Muscle of leg (tissue), 11 donors: ENCODE data around the gene DOHH. TPM values are rescaled to one million over a fixed set of nuclear protein-coding genes. Genes with fewer than 3 reads are reported as not detected.

Source experiments
- DNase-seq: peaks from one replicate; pipeline ENCODE4 v3.0.0; 2013
- H3K27ac ChIP-seq: one replicate; pipeline ENCODE4 v1.5.1; 2013; ENCODE audit warnings: mild to moderate bottlenecking, low read length, control low read depth
- H3K27me3 ChIP-seq: one replicate; pipeline ENCODE4 v1.6.1; 2013; ENCODE audit warnings: low read length; ENCODE audit not compliant: control insufficient read depth, insufficient read depth
- H3K36me3 ChIP-seq: one replicate; pipeline ENCODE4 v1.6.1; 2013; ENCODE audit warnings: low read length; ENCODE audit not compliant: control insufficient read depth, insufficient read depth
- H3K4me1 ChIP-seq: one replicate; pipeline ENCODE4 v1.6.1; 2013; ENCODE audit warnings: low read length; ENCODE audit not compliant: control insufficient read depth, insufficient read depth
- H3K4me3 ChIP-seq: one replicate; pipeline ENCODE4 v1.5.1; 2013; ENCODE audit warnings: low read length, control low read depth
- H3K9me3 ChIP-seq: replicated peaks from 2 replicates; pipeline ENCODE4 v1.6.1; 2013; ENCODE audit warnings: low read depth, low read length; ENCODE audit not compliant: control insufficient read depth
- WGBS: methylation state at CpG from one replicate; pipeline ENCODE4 v1.1.5; 2013; ENCODE audit warnings: missing lambda C conversion rate; ENCODE audit not compliant: insufficient coverage; 5-methylcytosine and 5-hydroxymethylcytosine counted together
- polyA plus RNA-seq, 8 donors: library from polyadenylated mRNA; unstranded; fragments of 120-200 nt; gene quantifications; one replicate each; pipeline versions ENCODE4 v1.2.1 to v1.2.3, GENCODE V29; 2013; ENCODE audit warnings: inconsistent platforms in 1 of 8, low replicate concordance in 1 of 8; ENCODE audit not compliant: insufficient read length in 8 of 8, insufficient read depth in 1 of 8
- total RNA-seq: library from RNA; stranded (reverse); fragments of 120-200 nt; gene quantifications from one replicate; pipeline ENCODE4 v1.2.4, GENCODE V29; 2013

The DOHH gene
- total and polyA plus RNA-seq, 9 donors = 6.4 to 10.6 (median 9.5) TPM

DNA sequence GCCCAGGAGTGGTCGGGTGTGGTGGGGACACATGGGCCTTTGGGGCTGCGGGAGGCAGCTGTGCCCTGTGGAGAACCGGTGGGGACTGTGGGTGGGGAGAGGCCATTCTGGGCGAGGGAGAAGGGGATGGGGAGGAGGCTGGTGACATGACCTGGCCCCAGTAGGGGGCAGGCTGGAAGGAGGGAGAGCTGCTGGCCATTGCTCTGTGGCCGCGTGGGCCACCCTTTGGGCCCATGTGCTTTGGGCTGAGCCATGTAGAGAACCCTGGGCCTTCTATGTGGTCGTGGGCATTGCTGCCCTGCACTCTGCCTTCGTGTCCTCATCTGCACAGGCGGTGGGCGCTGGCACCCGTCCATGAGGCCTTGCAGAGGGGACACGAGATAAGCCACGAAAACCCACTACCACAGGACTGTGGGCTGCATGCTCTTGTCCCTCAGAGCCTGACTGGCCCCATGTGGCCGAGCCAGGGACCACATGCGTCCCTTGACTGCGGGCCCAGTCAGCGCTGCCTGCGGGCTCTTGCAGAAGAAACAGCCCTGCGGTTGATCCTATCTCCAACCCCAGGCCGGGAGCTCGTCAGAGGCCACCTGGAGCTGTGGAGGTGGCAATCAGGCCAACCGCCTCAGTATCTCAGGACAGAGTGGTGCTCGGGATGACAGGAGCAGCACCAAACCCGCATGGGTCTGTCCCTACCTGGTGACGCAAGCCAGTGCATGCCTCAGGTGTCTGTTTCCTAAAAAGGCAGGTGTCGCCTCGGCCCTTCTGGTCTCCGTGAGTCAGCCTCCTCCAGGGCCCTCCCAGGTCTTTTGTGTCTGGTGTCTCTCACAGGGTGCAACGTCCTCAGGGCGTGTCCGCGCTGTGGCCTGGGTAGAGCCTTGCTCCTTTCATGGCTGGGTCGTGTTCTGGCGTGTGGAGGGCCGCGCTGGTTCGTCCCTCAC is 20.0 kb upstream of the DOHH start:
- Histone ChIP-seq H3K27ac (no peak overlapping the region), H3K9me3 (no peaks in the 10 kb centered on the region), H3K27me3 (no peaks in the 10 kb centered on the region), H3K4me3 (no peak overlapping the region), H3K36me3 (peaks cover 58% of the 10 kb centered on the region), H3K4me1 (peaks cover 14% of the 10 kb centered on the region)
- DNase-seq = no peak
- WGBS = 91% methylated on average over 32 of the region's 37 CpGs

DNA sequence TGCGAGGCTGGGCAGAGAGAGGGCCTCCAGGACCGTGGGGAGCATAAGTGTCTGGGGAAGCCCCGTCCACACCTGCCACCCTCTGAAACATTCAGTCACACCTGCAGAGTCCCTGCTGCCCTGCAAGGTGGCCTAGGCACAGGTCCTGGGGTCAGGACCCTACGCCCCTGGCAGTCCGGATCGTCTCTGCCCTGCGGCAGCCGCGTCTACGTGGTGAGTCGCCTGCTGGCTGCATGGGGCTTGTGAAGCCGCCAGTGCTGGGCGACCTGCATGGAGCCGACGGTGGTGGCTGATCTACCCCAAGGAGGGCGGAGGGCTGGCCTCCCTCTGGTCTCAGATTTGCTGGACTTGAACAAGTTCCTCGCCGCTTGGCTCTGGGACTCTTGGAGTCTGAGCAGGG is 18.7 kb upstream of the DOHH start:
- H3K27me3 ChIP-seq = no peaks in the 10 kb centered on the region
- H3K36me3 ChIP-seq = peaks cover 48% of the 10 kb centered on the region
- no peak overlapping the region for H3K27ac ChIP-seq
- DNase-seq = no peak
- no peak overlapping the region for H3K4me3 ChIP-seq
- H3K9me3 ChIP-seq = no peaks in the 10 kb centered on the region
- peaks cover 14% of the 10 kb centered on the region for H3K4me1 ChIP-seq
- 89% methylated on average over 18 of the region's 18 CpGs for WGBS

DNA sequence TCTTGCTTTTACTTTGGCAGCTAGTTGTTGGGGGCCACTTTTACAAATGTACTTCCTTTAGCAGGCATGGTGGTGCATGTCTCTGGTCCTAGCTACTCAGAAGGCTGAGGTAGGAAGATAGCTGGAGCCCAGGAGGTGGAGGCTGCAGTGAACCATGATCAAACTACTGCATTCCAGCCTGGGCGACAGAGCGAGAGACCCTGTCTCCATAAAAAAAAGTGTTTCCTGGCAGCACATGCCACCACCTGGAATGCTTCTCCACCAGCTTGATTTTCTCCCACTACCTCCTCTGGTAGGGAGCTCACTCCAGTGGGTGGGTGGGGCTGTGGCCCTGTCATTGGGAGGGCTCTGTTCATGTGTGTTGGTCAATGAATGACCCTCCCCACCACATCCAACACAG is 18.2 kb upstream of the DOHH start:
- H3K9me3 ChIP-seq = no peaks in the 10 kb centered on the region
- no peaks in the 10 kb centered on the region for H3K27me3 ChIP-seq
- H3K4me1 ChIP-seq = peaks cover 14% of the 10 kb centered on the region
- peaks cover 49% of the 10 kb centered on the region for H3K36me3 ChIP-seq
- H3K4me3 ChIP-seq = no peak overlapping the region
- WGBS = no CpG with 5 or more reads among the region's 2 CpGs
- no peak overlapping the region for H3K27ac ChIP-seq
- no peak for DNase-seq

GRCh38 chr19:3518255-3518654 is 17.8 kb upstream of the DOHH start:
- Histone ChIP-seq H3K4me1 (peaks cover 14% of the 10 kb centered on the region), H3K4me3 (no peak overlapping the region), H3K9me3 (no peaks in the 10 kb centered on the region), H3K27me3 (no peaks in the 10 kb centered on the region), H3K27ac (no peak overlapping the region), H3K36me3 (peaks cover 48% of the 10 kb centered on the region)
- 80% methylated on average over 9 of the region's 10 CpGs for WGBS
- no peak for DNase-seq

DNA sequence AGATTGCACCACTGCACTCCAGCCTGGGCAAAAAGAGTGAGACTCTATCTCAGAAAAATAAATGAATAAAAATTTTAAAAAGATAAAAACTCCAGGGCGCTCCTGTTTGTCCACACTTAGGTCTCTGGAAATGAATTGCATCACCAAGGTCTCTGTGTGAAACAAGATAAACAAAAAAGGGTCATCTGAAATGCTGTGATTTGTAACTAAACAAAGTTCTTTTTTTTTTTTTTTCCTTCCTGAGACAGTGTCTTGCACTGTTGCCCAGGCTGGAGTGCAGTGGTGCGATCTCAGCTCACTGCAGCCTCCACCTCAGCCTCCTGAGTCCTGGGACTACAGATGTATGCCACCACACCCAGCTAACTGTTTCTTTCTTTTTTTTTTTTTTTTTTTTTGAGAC is 17.2 kb upstream of the DOHH start:
- H3K4me1 ChIP-seq = peaks cover 14% of the 10 kb centered on the region
- no peaks in the 10 kb centered on the region for H3K27me3 ChIP-seq
- H3K9me3 ChIP-seq = no peaks in the 10 kb centered on the region
- WGBS = 43% methylated on average over 1 of the region's 2 CpGs
- H3K4me3 ChIP-seq = no peak overlapping the region
- H3K27ac ChIP-seq = no peak overlapping the region
- no peak for DNase-seq
- peaks cover 49% of the 10 kb centered on the region for H3K36me3 ChIP-seq

DNA sequence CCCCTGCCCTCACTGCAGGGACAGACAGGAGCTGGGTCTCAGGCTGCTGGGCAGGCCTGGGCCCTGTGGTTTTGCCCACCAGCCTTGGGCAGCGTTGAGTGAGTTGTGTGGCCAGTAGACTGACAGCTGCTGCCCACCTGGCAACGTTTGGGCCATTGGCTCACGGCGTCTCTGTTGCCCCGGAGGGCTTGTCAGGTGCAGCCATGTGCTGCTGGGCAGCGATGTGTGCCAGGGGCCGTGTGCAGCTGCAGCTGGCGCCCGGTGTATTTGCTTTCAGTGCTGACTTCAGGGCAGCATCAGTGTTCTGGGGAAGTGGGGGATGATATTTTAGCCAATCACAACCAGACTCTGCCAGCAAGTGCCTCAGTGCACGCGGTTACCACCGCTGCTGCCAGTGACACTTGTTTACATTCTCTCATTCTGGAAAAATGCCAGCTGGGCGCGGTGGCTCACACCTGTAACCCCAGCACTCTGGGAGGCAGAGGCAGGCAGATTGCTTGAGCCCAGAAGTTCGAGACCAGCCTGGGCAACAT is 16.3 kb upstream of the DOHH start:
- no peak overlapping the region for H3K4me3 ChIP-seq
- no peaks in the 10 kb centered on the region for H3K27me3 ChIP-seq
- H3K4me1 ChIP-seq = peaks cover 14% of the 10 kb centered on the region
- no peaks in the 10 kb centered on the region for H3K9me3 ChIP-seq
- peak; percentile 45 for DNase-seq
- H3K27ac ChIP-seq = no peak overlapping the region
- H3K36me3 ChIP-seq = peaks cover 45% of the 10 kb centered on the region
- WGBS = 70% methylated on average over 12 of the region's 15 CpGs

DNA sequence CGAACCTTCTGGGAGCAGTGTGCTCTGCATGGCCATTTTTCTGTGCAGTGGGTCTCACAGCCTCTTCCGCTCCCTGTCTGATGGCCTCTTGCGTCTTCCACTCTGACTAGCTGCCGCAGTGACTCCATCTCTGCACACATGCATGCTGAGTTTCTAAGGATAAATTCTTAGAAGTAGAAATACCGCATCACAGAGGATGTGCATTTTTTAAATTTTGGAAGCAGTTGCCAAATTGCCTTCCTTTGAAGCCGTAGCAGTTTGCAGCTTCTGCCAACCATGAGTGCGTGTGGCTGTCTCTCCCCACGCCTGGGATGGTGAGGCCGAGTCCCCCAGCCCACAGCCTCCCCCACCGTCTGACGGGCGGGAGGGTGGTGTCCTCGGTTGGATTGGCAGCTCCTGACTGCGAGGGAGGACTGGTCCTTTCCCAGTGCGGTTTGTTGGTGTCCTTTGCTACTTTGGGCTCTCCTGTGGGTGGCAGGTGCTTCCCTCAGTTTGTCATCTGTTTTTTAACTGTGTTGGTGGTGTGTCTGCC is 15.5 kb upstream of the DOHH start:
- Histone ChIP-seq H3K36me3 (peaks cover 51% of the 10 kb centered on the region), H3K4me1 (peaks cover 14% of the 10 kb centered on the region), H3K27ac (no peak overlapping the region), H3K27me3 (no peaks in the 10 kb centered on the region), H3K9me3 (no peaks in the 10 kb centered on the region), H3K4me3 (no peak overlapping the region)
- WGBS = 51% methylated on average over 8 of the region's 15 CpGs
- no peak for DNase-seq

DNA sequence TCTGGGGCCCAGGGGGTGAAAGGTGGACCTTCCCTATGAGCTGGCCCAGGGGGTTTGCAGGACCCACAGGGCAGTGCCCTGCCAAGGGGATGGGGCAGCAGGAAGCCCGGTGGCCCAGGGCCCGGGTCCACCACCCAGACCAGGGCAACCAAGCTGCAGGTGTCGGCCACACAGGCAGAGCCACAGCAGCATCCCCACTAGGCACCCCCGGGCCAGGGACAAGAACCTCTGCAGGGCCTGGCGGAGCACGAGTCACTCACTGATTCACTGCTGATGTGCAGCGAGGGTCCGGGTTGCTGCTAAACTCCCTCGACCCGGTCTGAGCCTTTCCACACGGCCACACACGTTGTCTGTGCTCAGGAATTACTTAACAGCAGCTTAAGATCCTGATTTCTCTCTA is 14.5 kb upstream of the DOHH start:
- Histone ChIP-seq H3K4me3 (no peak overlapping the region), H3K36me3 (peaks cover 52% of the 10 kb centered on the region), H3K4me1 (peaks cover 14% of the 10 kb centered on the region), H3K27me3 (no peaks in the 10 kb centered on the region), H3K9me3 (no peaks in the 10 kb centered on the region), H3K27ac (no peak overlapping the region)
- WGBS = 82% methylated on average over 12 of the region's 12 CpGs
- DNase-seq = no peak

GRCh38 chr19:3513229-3514140 is 13.0 kb upstream of the DOHH start:
- peaks cover 18% of the 10 kb centered on the region for H3K4me1 ChIP-seq
- 71% methylated on average over 18 of the region's 23 CpGs for WGBS
- no peaks in the 10 kb centered on the region for H3K27me3 ChIP-seq
- no peaks in the 10 kb centered on the region for H3K9me3 ChIP-seq
- H3K4me3 ChIP-seq = no peak overlapping the region
- H3K27ac ChIP-seq = no peak overlapping the region
- H3K36me3 ChIP-seq = peaks cover 48% of the 10 kb centered on the region
- DNase-seq = no peak
